WTC11 (cell line): ENCODE results near the gene ZFP2. TPM values are rescaled to one million over a fixed set of nuclear protein-coding genes. Genes with fewer than 3 reads are reported as not detected.

ENCODE experiments used
- ATAC-seq: fragments of 200-7000 bp; cut with Tn5 transposase; 2 replicates; pipeline ENCODE4 v1.10.0; 2021; ENCODE audit warnings: mild to moderate bottlenecking, moderate library complexity
- Bru-seq: library from RNA; stranded (reverse); fragments of 400-500 nt; gene quantifications from one replicate; lab custom pipeline; 2021; lab: Mats Ljungman, UMichigan
- CTCF ChIA-PET: fragments of 300-600 bp; sonication (Branson Sonifier 250); formaldehyde crosslinking; loops from one replicate; lab custom pipeline; 2021; ENCODE audit warnings: antibody characterized with exemption; lab: Charles Lee
- POLR2A ChIA-PET: fragments of 350-600 bp; sonication (Branson Sonifier 250); formaldehyde crosslinking; loops from one replicate; lab custom pipeline; 2021; ENCODE audit warnings: antibody characterized with exemption; lab: Charles Lee
- DNase-seq: peaks from one replicate; pipeline ENCODE4 v3.0.0; 2021; ENCODE audit warnings: low spot score
- H3K27ac Mint-ChIP-seq: 2 replicates; pipeline ENCODE4 v1.8.0; 2021; ENCODE audit warnings: mixed read lengths
- H3K27me3 Mint-ChIP-seq: 2 replicates; pipeline ENCODE4 v1.8.0; 2021; ENCODE audit warnings: low read depth, mild to moderate bottlenecking, moderate library complexity, mixed read lengths
- H3K36me3 Mint-ChIP-seq: 2 replicates; pipeline ENCODE4 v1.8.0; 2021; ENCODE audit warnings: mixed read lengths
- H3K4me1 Mint-ChIP-seq: 2 replicates; pipeline ENCODE4 v1.8.0; 2022; ENCODE audit warnings: mixed read lengths
- H3K4me3 Mint-ChIP-seq: 2 replicates; pipeline ENCODE4 v1.8.0; 2021; ENCODE audit warnings: mild to moderate bottlenecking, moderate library complexity, mixed read lengths
- H3K9me3 Mint-ChIP-seq: 2 replicates; pipeline ENCODE4 v1.8.0; 2021; ENCODE audit warnings: mixed read lengths
- ATF1 ChIP-seq: sonication (generic); formaldehyde crosslinking; IDR thresholded peaks from 2 replicates; pipeline ENCODE4 v1.8.1; 2023; ENCODE audit warnings: mild to moderate bottlenecking, moderate library complexity, missing genetic modification reagents
- CREB1 ChIP-seq: sonication (generic); formaldehyde crosslinking; IDR thresholded peaks from 2 replicates; pipeline ENCODE4 v1.8.0; 2023; ENCODE audit warnings: mild to moderate bottlenecking, missing genetic modification reagents
- CREM ChIP-seq: sonication (generic); formaldehyde crosslinking; IDR thresholded peaks from 2 replicates; pipeline ENCODE4 v1.8.1; 2022; ENCODE audit warnings: mild to moderate bottlenecking, missing genetic modification reagents, moderate library complexity
- ELF4 ChIP-seq: sonication (generic); formaldehyde crosslinking; IDR thresholded peaks from 2 replicates; pipeline ENCODE4 v1.8.1; 2022; ENCODE audit warnings: low read depth, mild to moderate bottlenecking, moderate library complexity, missing genetic modification reagents
- ESRRA ChIP-seq: sonication (generic); formaldehyde crosslinking; IDR thresholded peaks from 2 replicates; pipeline ENCODE4 v1.8.1; 2022; ENCODE audit warnings: mild to moderate bottlenecking, missing genetic modification reagents, borderline replicate concordance
- ETV6 ChIP-seq: sonication (generic); formaldehyde crosslinking; IDR thresholded peaks from 2 replicates; pipeline ENCODE4 v1.8.1; 2022; ENCODE audit warnings: mild to moderate bottlenecking, missing genetic modification reagents
- MYBL2 ChIP-seq: sonication (generic); formaldehyde crosslinking; IDR thresholded peaks from 2 replicates; pipeline ENCODE4 v1.8.1; 2023; ENCODE audit warnings: mild to moderate bottlenecking, moderate library complexity, missing genetic modification reagents
- NFE2L1 ChIP-seq: sonication (generic); formaldehyde crosslinking; IDR thresholded peaks from 2 replicates; pipeline ENCODE4 v1.8.1; 2023; ENCODE audit warnings: missing genetic modification reagents
- NFYB ChIP-seq: sonication (generic); formaldehyde crosslinking; conservative IDR thresholded peaks from 2 replicates; pipeline ENCODE4 v1.8.0; 2022; ENCODE audit warnings: low read depth, missing genetic modification reagents
- NR1H2 ChIP-seq: sonication (generic); formaldehyde crosslinking; IDR thresholded peaks from 2 replicates; pipeline ENCODE4 v1.9.0; 2021; ENCODE audit warnings: mild to moderate bottlenecking, moderate library complexity, missing genetic modification reagents
- RELA ChIP-seq: sonication (generic); formaldehyde crosslinking; IDR thresholded peaks from 2 replicates; pipeline ENCODE4 v1.8.1; 2022; ENCODE audit warnings: missing genetic modification reagents, mild to moderate bottlenecking, borderline replicate concordance
- SMAD3 ChIP-seq: sonication (generic); formaldehyde crosslinking; IDR thresholded peaks from 2 replicates; pipeline ENCODE4 v1.8.0; 2022; ENCODE audit warnings: missing genetic modification reagents, mild to moderate bottlenecking, borderline replicate concordance
- SP1 ChIP-seq: sonication (generic); formaldehyde crosslinking; conservative IDR thresholded peaks from 2 replicates; pipeline ENCODE4 v1.8.1; 2022; ENCODE audit warnings: missing genetic modification reagents
- TCF7 ChIP-seq: sonication (generic); formaldehyde crosslinking; IDR thresholded peaks from 2 replicates; pipeline ENCODE4 v1.8.0; 2022; ENCODE audit warnings: mild to moderate bottlenecking, low read depth, missing genetic modification reagents, moderate library complexity
- TEAD1 ChIP-seq: sonication (generic); formaldehyde crosslinking; IDR thresholded peaks from 2 replicates; pipeline ENCODE4 v1.8.0; 2022; ENCODE audit warnings: mild to moderate bottlenecking, missing genetic modification reagents
- TP53 ChIP-seq: sonication (generic); formaldehyde crosslinking; IDR thresholded peaks from 2 replicates; pipeline ENCODE4 v1.8.1; 2023; ENCODE audit warnings: mild to moderate bottlenecking, missing genetic modification reagents
- ZBTB21 ChIP-seq: sonication (generic); formaldehyde crosslinking; IDR thresholded peaks from 2 replicates; pipeline ENCODE4 v1.8.1; 2023; ENCODE audit warnings: mild to moderate bottlenecking, missing genetic modification reagents, borderline replicate concordance
- ZNF232 ChIP-seq: sonication (generic); formaldehyde crosslinking; IDR thresholded peaks from 2 replicates; pipeline ENCODE4 v1.8.0; 2022; ENCODE audit warnings: mild to moderate bottlenecking, missing genetic modification reagents
- ZNF396 ChIP-seq: fragments of 250-450 bp; sonication (Bioruptor Pico); IDR thresholded peaks from 2 replicates; pipeline ENCODE4 v1.8.0; 2021; ENCODE audit warnings: mild to moderate bottlenecking, moderate library complexity, borderline replicate concordance
- ZNF416 ChIP-seq: fragments of 250-450 bp; sonication (Bioruptor Pico); IDR thresholded peaks from 2 replicates; pipeline ENCODE4 v1.9.0; 2021; ENCODE audit warnings: mild to moderate bottlenecking, inconsistent platforms
- long read RNA-seq, 3 experiments: library from RNA in 1 of 3; library from capped mRNA in 1 of 3; library from polyadenylated mRNA in 1 of 3; unstranded in 2 of 3; stranded (forward) in 1 of 3; transcript quantifications; one replicate each; pipeline ENCODE4 v2.0.0, GENCODE V29; 2021
- total RNA-seq: library from RNA; stranded (reverse); gene quantifications from 3 replicates; pipeline ENCODE4 v1.2.3, GENCODE V29; 2021
- TF ChIP-seq, protein P1 (sequence below): sonication (generic); formaldehyde crosslinking; IDR thresholded peaks from 2 replicates; pipeline ENCODE4 v1.8.1; 2022; ENCODE audit warnings: low read depth, mild to moderate bottlenecking, moderate library complexity, missing genetic modification reagents, borderline replicate concordance
- TF ChIP-seq, protein P2 (sequence below): sonication (generic); formaldehyde crosslinking; IDR thresholded peaks from 2 replicates; pipeline ENCODE4 v1.8.0; 2022; ENCODE audit warnings: mild to moderate bottlenecking, missing genetic modification reagents
- TF ChIP-seq, protein P3 (sequence below): sonication (generic); formaldehyde crosslinking; IDR thresholded peaks from 2 replicates; pipeline ENCODE4 v1.8.1; 2022; ENCODE audit warnings: low read depth, missing genetic modification reagents, borderline replicate concordance
- TF ChIP-seq, protein P4 (sequence below): sonication (generic); formaldehyde crosslinking; IDR thresholded peaks from 2 replicates; pipeline ENCODE4 v1.8.0; 2022; ENCODE audit warnings: mild to moderate bottlenecking, missing genetic modification reagents
- TF ChIP-seq, protein P5 (sequence below): sonication (generic); formaldehyde crosslinking; IDR thresholded peaks from 2 replicates; pipeline ENCODE4 v1.8.1; 2022; ENCODE audit warnings: mild to moderate bottlenecking, moderate library complexity, missing genetic modification reagents

ZFP2 gene
- 1.0 to 2.0 TPM (median 1.7 TPM) in 3 replicates for total RNA-seq
- Bru-seq, nascent RNA, result percentile 57 among the genes with signal in this experiment
- long read RNA-seq, experiment 1, partial matches to known transcripts, result 1 of 12 reads
- long read RNA-seq, experiment 1, other reads (novel, unspliced or antisense), result 8 of 12 reads
- long read RNA-seq, experiment 2, partial matches to known transcripts, result 0 of 4 reads
- long read RNA-seq, experiment 2, other reads (novel, unspliced or antisense), result 3 of 4 reads
- long read RNA-seq, experiment 3, partial matches to known transcripts, result 0 of 1 reads
- long read RNA-seq, experiment 3, other reads (novel, unspliced or antisense), result 1 of 1 reads

DNA sequence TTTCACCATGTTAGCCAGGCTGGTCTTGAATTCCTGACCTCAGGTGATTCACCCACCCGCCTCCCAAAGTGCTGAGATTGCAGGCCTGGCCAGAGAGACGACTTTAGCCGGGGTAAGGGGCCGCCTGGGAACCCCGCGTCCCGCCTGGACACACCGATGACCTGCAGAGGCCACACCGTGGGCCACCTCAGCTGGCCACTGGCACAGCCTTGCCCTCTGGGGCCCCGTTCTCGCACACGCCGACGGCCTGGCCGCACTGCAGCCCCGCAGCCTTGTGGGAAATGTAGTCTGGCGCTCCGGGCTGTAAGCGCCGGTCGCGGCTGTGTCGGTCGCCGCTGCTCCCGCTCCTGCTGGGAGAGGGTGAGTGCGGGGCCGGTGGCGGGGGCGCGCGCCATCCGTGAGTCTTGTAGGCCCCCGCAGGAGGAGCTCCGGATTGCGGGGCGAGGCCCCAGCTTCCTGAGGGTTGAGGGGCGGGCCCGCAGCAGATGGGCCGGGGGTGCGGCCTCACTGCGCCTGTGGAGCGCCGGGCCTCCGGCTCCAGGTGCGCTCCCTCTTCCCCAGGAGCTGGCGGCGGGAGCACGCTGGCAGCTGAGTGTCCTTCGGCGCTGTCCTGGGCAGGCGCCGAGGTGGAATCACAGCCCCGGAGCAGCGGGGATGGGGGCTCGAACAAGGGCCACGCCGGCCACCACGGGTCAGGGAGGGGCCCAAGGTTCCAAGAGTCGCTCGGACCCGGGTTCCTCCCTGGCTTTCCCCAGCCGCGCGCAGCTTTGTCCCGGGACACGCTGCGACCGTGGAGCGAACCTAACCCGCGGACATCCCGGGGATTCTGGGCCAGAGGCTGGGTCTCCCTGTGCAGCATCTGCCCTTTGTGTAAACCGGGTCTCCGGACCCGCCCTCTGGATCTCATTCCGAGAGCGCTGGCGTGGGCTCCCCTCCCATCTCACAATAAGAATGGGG lies at the start of gene ZFP2:
Gene ZFP2 (plus strand): TSS at position 299 of the 957 bp plus-strand sequence. CDS start 35,401 bp downstream, outside the sequence.
- ChIA-PET CTCF (interaction anchor here (0.8 to 2.0 kb wide), 6 partner anchors 36 to 365 kb away, joined by 3 to 9 read pairs (median 4); partner anchors contain the start of gene ZNF354B), POLR2A (interaction anchor here (0.6 to 0.8 kb wide), 3 partner anchors 9 to 36 kb away, joined by 3 to 4 read pairs (median 3); partner anchors contain the start of gene ZNF354B)
- Mint-ChIP-seq H3K27me3 (no peaks in the 10 kb centered on the region), H3K4me3 (peak within 1 kb of the TSS; percentile 86), H3K4me1 (peaks cover 6% of the 10 kb centered on the region; the same call in 1 of the 2 replicates), H3K36me3 (peaks cover 2% of the 10 kb centered on the region; the same call in 1 of the 2 replicates), H3K27ac (no peak within 1 kb of the TSS), H3K9me3 (no peaks in the 10 kb centered on the region)
- DNase-seq (peak; percentile 78), ATAC-seq (peak; percentile 91)
- peak; percentile 74 for TF ChIP-seq MYBL2 (CRISPR knock-in tag)
- 0 out of 2 replicates have a peak, but pooled peaks have one; percentile 10 for TF ChIP-seq NFYB (CRISPR knock-in tag)
- TF ChIP-seq NR1H2 (CRISPR knock-in tag), result no peak
- TF ChIP-seq ESRRA (CRISPR knock-in tag), result 0 out of 2 replicates have a peak, but pooled peaks have one; percentile 55
- TF ChIP-seq CREB1, result 0 out of 2 replicates have a peak, but pooled peaks have one; percentile 17
- TF ChIP-seq, protein P1, sequence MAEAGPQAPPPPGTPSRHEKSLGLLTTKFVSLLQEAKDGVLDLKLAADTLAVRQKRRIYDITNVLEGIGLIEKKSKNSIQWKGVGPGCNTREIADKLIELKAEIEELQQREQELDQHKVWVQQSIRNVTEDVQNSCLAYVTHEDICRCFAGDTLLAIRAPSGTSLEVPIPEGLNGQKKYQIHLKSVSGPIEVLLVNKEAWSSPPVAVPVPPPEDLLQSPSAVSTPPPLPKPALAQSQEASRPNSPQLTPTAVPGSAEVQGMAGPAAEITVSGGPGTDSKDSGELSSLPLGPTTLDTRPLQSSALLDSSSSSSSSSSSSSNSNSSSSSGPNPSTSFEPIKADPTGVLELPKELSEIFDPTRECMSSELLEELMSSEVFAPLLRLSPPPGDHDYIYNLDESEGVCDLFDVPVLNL (CRISPR knock-in tag), result no peak
- TF ChIP-seq, protein P2, sequence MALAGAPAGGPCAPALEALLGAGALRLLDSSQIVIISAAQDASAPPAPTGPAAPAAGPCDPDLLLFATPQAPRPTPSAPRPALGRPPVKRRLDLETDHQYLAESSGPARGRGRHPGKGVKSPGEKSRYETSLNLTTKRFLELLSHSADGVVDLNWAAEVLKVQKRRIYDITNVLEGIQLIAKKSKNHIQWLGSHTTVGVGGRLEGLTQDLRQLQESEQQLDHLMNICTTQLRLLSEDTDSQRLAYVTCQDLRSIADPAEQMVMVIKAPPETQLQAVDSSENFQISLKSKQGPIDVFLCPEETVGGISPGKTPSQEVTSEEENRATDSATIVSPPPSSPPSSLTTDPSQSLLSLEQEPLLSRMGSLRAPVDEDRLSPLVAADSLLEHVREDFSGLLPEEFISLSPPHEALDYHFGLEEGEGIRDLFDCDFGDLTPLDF, result 0 out of 2 replicates have a peak, but pooled peaks have one; percentile 72
- peak; percentile 71; the same call in 1 of the 2 replicates for TF ChIP-seq ZNF232 (CRISPR knock-in tag)
- TF ChIP-seq, protein P3, sequence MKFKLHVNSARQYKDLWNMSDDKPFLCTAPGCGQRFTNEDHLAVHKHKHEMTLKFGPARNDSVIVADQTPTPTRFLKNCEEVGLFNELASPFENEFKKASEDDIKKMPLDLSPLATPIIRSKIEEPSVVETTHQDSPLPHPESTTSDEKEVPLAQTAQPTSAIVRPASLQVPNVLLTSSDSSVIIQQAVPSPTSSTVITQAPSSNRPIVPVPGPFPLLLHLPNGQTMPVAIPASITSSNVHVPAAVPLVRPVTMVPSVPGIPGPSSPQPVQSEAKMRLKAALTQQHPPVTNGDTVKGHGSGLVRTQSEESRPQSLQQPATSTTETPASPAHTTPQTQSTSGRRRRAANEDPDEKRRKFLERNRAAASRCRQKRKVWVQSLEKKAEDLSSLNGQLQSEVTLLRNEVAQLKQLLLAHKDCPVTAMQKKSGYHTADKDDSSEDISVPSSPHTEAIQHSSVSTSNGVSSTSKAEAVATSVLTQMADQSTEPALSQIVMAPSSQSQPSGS (CRISPR knock-in tag), result 0 out of 2 replicates have a peak, but pooled peaks have one; percentile 11
- TF ChIP-seq ZBTB21 (CRISPR knock-in tag), result peak; percentile 75; the same call in 1 of the 2 replicates
- TF ChIP-seq, protein P4, sequence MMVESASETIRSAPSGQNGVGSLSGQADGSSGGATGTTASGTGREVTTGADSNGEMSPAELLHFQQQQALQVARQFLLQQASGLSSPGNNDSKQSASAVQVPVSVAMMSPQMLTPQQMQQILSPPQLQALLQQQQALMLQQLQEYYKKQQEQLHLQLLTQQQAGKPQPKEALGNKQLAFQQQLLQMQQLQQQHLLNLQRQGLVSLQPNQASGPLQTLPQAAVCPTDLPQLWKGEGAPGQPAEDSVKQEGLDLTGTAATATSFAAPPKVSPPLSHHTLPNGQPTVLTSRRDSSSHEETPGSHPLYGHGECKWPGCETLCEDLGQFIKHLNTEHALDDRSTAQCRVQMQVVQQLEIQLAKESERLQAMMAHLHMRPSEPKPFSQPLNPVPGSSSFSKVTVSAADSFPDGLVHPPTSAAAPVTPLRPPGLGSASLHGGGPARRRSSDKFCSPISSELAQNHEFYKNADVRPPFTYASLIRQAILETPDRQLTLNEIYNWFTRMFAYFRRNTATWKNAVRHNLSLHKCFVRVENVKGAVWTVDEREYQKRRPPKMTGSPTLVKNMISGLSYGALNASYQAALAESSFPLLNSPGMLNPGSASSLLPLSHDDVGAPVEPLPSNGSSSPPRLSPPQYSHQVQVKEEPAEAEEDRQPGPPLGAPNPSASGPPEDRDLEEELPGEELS (CRISPR knock-in tag), result peak; percentile 58; the same call in 1 of the 2 replicates
- 0 out of 2 replicates have a peak, but pooled peaks have one; percentile 19 for TF ChIP-seq TCF7 (CRISPR knock-in tag)
- no peak for TF ChIP-seq NFE2L1
- TF ChIP-seq ATF1 (CRISPR knock-in tag), result 0 out of 2 replicates have a peak, but pooled peaks have one; percentile 21
- TF ChIP-seq TEAD1 (CRISPR knock-in tag), result 0 out of 2 replicates have a peak, but pooled peaks have one; percentile 28
- TF ChIP-seq CREM, result 0 out of 2 replicates have a peak, but pooled peaks have one; percentile 42
- TF ChIP-seq ETV6, result 0 out of 2 replicates have a peak, but pooled peaks have one; percentile 30
- peak; percentile 81; the same call in 1 of the 2 replicates for TF ChIP-seq RELA (CRISPR knock-in tag)
- TF ChIP-seq SP1 (CRISPR knock-in tag), result peak; percentile 76
- 0 out of 2 replicates have a peak, but pooled peaks have one; percentile 41 for TF ChIP-seq SMAD3 (CRISPR knock-in tag)
- no peak for TF ChIP-seq ZNF396 (CRISPR knock-in tag)
- TF ChIP-seq TP53 (CRISPR knock-in tag), result peak; percentile 59
- no peak for TF ChIP-seq ZNF416
- TF ChIP-seq, protein P5, sequence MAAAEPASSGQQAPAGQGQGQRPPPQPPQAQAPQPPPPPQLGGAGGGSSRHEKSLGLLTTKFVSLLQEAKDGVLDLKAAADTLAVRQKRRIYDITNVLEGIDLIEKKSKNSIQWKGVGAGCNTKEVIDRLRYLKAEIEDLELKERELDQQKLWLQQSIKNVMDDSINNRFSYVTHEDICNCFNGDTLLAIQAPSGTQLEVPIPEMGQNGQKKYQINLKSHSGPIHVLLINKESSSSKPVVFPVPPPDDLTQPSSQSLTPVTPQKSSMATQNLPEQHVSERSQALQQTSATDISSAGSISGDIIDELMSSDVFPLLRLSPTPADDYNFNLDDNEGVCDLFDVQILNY, result peak; percentile 75
- TF ChIP-seq ELF4, result 0 out of 2 replicates have a peak, but pooled peaks have one; percentile 74
